Stomach (tissue), 9 donors: ENCODE results near the gene OR10R2. TPM values are rescaled to one million over a fixed set of nuclear protein-coding genes. Genes with fewer than 3 reads are reported as not detected.

Experiments
- DNase-seq, 2 donors: peaks; one replicate each; pipeline versions ENCODE4 v3.0.0 to v3.0.0-alpha.2; 2013 to 2019
- H3K27ac ChIP-seq, 5 donors: fragments of 200-600 bp in 4 of 5; sonication (generic) in 4 of 5; one replicate each; pipeline ENCODE4 v1.5.1; 2013 to 2019; ENCODE audit warnings: mild to moderate bottlenecking in 1 of 5, moderate library complexity in 1 of 5
- H3K27me3 ChIP-seq, 3 donors: fragments of 200-600 bp; sonication (generic); one replicate each; pipeline ENCODE4 v1.5.1; 2017 to 2019; ENCODE audit warnings: mixed run types in 1 of 3
- H3K36me3 ChIP-seq, 4 donors: fragments of 200-600 bp; sonication (generic); 1 replicate in 3 of 4; 2 replicates in 1 of 4; pipeline ENCODE4 v1.5.1; 2016 to 2019
- H3K4me1 ChIP-seq, 4 donors: fragments of 200-600 bp; sonication (generic); one replicate each; pipeline ENCODE4 v1.5.1; 2016 to 2019
- H3K4me3 ChIP-seq, 4 donors: fragments of 200-600 bp; sonication (generic) in 3 of 4; one replicate each; pipeline ENCODE4 v1.5.1; 2016 to 2019; ENCODE audit warnings: mild to moderate bottlenecking in 1 of 4
- H3K9me3 ChIP-seq, 4 donors: fragments of 200-600 bp; sonication (generic); one replicate each; pipeline ENCODE4 v1.5.1; 2016 to 2019
- CTCF ChIP-seq, 7 experiments: fragments of 450-650 bp in 4 of 7; fragments of 200-600 bp in 3 of 7; sonication (generic) in 3 of 7; IDR thresholded peaks; one replicate each; pipeline ENCODE4 v1.5.1; 2016 to 2019; ENCODE audit warnings: antibody characterized with exemption in 7 of 7, control low read depth in 2 of 7, mild to moderate bottlenecking in 1 of 7
- EP300 ChIP-seq: sonication (generic); formaldehyde crosslinking; IDR thresholded peaks from one replicate; pipeline ENCODE4 v1.6.1; 2017; ENCODE audit warnings: antibody characterized with exemption
- POLR2A ChIP-seq, 4 donors: fragments of 450-650 bp; IDR thresholded peaks; one replicate each; pipeline ENCODE4 v1.6.1; 2016; ENCODE audit warnings: antibody characterized with exemption in 4 of 4, control low read depth in 2 of 4, mild to moderate bottlenecking in 1 of 4, moderate library complexity in 1 of 4
- POLR2AphosphoS5 ChIP-seq, 3 donors: sonication (generic); formaldehyde crosslinking; IDR thresholded peaks; one replicate each; pipeline ENCODE4 v1.6.1; 2016; ENCODE audit warnings: antibody characterized with exemption in 3 of 3
- WGBS, 5 donors: extraction: QIAGEN DNeasy Blood & Tissue Kit in 3 of 5; methylation state at CpG; one replicate each; pipeline versions ENCODE4 v1.1.5 to v1.1.7; 2013 to 2018; 5-methylcytosine and 5-hydroxymethylcytosine counted together
- intact Hi-C: fragments of 100-400 bp; cut with DNase I; formaldehyde crosslinking; loops from one replicate; pipeline ENCODE4 v1.15.1; 2023; ENCODE audit warnings: low total_unique reads
- polyA plus RNA-seq, 3 donors: library from polyadenylated mRNA; stranded (reverse); fragments of 200-250 nt; gene quantifications; one replicate each; pipeline ENCODE4 v1.2.3, GENCODE V29; 2013
- total RNA-seq, 5 donors: library from RNA; depleted of rRNA; stranded (reverse); fragments of >200 nt; gene quantifications; one replicate each; pipeline versions ENCODE4 v1.1.0 to v1.2.3, GENCODE V29; 2014 to 2016
- donor health status: healthy with polysubstance abuse.
- donor health status: Bipolar disorder and iron deficiency.
- donor health status: healthy.

The OR10R2 gene
- total and polyA plus RNA-seq, 8 donors = not detected

GRCh38 chr1:158516966-158517365, 44.9 kb downstream of the OR10R2 start:
- Histone ChIP-seq H3K27me3 (no peaks in the 10 kb centered on the region), H3K4me3 (no peak overlapping the region), H3K36me3 (no peaks in the 10 kb centered on the region), H3K4me1 (no peaks in the 10 kb centered on the region), H3K9me3 (no peaks in the 10 kb centered on the region), H3K27ac (no peak overlapping the region)
- DNase-seq = no peak
- intact Hi-C loops = no loop called here
- no peak for TF ChIP-seq POLR2AphosphoS5 (IDR thresholded peaks at IDR 0.05)

GRCh38 chr1:158520021-158520420, 48.0 kb downstream of the OR10R2 start:
- 24 to 43% (median 31%) methylated on average over 1 of the region's 1 CpG for WGBS, 5 donors
- no peak overlapping the region for H3K4me3 ChIP-seq
- no peak for DNase-seq

GRCh38 chr1:158520955-158521665, 49.1 kb downstream of the OR10R2 start:
- Histone ChIP-seq H3K27me3 (no peaks in the 10 kb centered on the region), H3K4me1 (no peaks in the 10 kb centered on the region), H3K4me3 (no peak overlapping the region), H3K36me3 (no peaks in the 10 kb centered on the region), H3K9me3 (no peaks in the 10 kb centered on the region), H3K27ac (no peak overlapping the region)
- 62 to 86% (median 78%) methylated on average over 3 of the region's 3 CpGs for WGBS, 5 donors
- DNase-seq = no peak
- no peak for TF ChIP-seq POLR2A (IDR thresholded peaks at IDR 0.05)
- no peak for TF ChIP-seq POLR2AphosphoS5 (IDR thresholded peaks at IDR 0.05)
- no peak for TF ChIP-seq CTCF (IDR thresholded peaks at IDR 0.05)
- no peak for TF ChIP-seq EP300
- intact Hi-C loops = no loop called here

More at GRCh38 chr1:158520021-158520420, 48.0 kb downstream of the OR10R2 start:
- intact Hi-C loops = no loop called here
- H3K27ac ChIP-seq = no peak overlapping the region
- H3K9me3 ChIP-seq = no peaks in the 10 kb centered on the region
- TF ChIP-seq POLR2A (IDR thresholded peaks at IDR 0.05) = no peak
- TF ChIP-seq EP300 = no peak
- TF ChIP-seq POLR2AphosphoS5 (IDR thresholded peaks at IDR 0.05) = no peak
- no peak for TF ChIP-seq CTCF (IDR thresholded peaks at IDR 0.05)
- no peaks in the 10 kb centered on the region for H3K4me1 ChIP-seq
- no peaks in the 10 kb centered on the region for H3K27me3 ChIP-seq
- no peaks in the 10 kb centered on the region for H3K36me3 ChIP-seq

- Histone ChIP-seq H3K4me3 (no peak overlapping the region), H3K36me3 (no peaks in the 10 kb centered on the region), H3K9me3 (no peaks in the 10 kb centered on the region), H3K27ac (no peak overlapping the region), H3K4me1 (no peaks in the 10 kb centered on the region), H3K27me3 (no peaks in the 10 kb centered on the region)
- intact Hi-C loops = no loop called here
- WGBS, 5 donors = 51 to 80% (median 66%) methylated on average over 2 of the region's 2 CpGs
- DNase-seq = no peak
- TF ChIP-seq POLR2A (IDR thresholded peaks at IDR 0.05) (no peak), EP300 (no peak), POLR2AphosphoS5 (IDR thresholded peaks at IDR 0.05) (no peak), CTCF (IDR thresholded peaks at IDR 0.05) (no peak)
These were observed 49.6 kb downstream of the OR10R2 start for GRCh38 chr1:158521666-158522058.

GRCh38 chr1:158527190-158527815, 55.3 kb downstream of the OR10R2 start:
- no peaks in the 10 kb centered on the region for H3K27me3 ChIP-seq
- H3K9me3 ChIP-seq = peaks cover 0 to 15% (median 6%) of the 10 kb centered on the region in 4 donors
- no peak for DNase-seq
- no peak overlapping the region for H3K27ac ChIP-seq
- H3K36me3 ChIP-seq = no peaks in the 10 kb centered on the region
- H3K4me3 ChIP-seq = no peak overlapping the region
- intact Hi-C loops = no loop called here
- 0 to 43% (median 28%) methylated on average over 2 of the region's 2 CpGs for WGBS, 5 donors
- no peaks in the 10 kb centered on the region for H3K4me1 ChIP-seq
- TF ChIP-seq CTCF (IDR thresholded peaks at IDR 0.05) (peak in 2 of 7 experiments; percentile 8 to 21), EP300 (no peak), POLR2A (IDR thresholded peaks at IDR 0.05) (no peak), POLR2AphosphoS5 (IDR thresholded peaks at IDR 0.05) (no peak)
